Colon (tissue), 2 donors: Measurements from ENCODE around the gene BMP6.

Experiments used
- FAIRE-seq: peaks from 2 replicates; lab custom pipeline; 2012; peaks lifted over from hg19 to GRCh38; lab: Jason Lieb, UNC
- donor health status: control.
- donor health status: control.

The BMP6 gene

GRCh38 chr6:7720346-7720745, 5.6 kb upstream of the BMP6 start:
- FAIRE-seq = no peak

GRCh38 chr6:7721649-7722048, 4.2 kb upstream of the BMP6 start:
- FAIRE-seq = no peak

- no peak for FAIRE-seq
These were observed 2.9 kb upstream of the BMP6 start for GRCh38 chr6:7723041-7723447.

GRCh38 chr6:7723554-7723953, 2.3 kb upstream of the BMP6 start:
- FAIRE-seq = no peak

GRCh38 chr6:7725412-7725811, 487 bp upstream of the BMP6 start:
- FAIRE-seq = no peak

GRCh38 chr6:7726416-7727085, 652 bp downstream of the BMP6 start:
- no peak for FAIRE-seq

- no peak for FAIRE-seq
These were observed 1.4 kb downstream of the BMP6 start for GRCh38 chr6:7727086-7727945.

GRCh38 chr6:7727946-7728854, 2.3 kb downstream of the BMP6 start:
- no peak for FAIRE-seq

- FAIRE-seq = no peak
These were observed 3.1 kb downstream of the BMP6 start for GRCh38 chr6:7728855-7729590.

- no peak for FAIRE-seq
These were observed 4.3 kb downstream of the BMP6 start for GRCh38 chr6:7730001-7730783.

GRCh38 chr6:7730784-7731227, 4.9 kb downstream of the BMP6 start:
- FAIRE-seq = no peak

- FAIRE-seq = no peak
These were observed 5.4 kb downstream of the BMP6 start for GRCh38 chr6:7731294-7731693.

GRCh38 chr6:7732228-7732627, 6.3 kb downstream of the BMP6 start:
- FAIRE-seq = no peak

GRCh38 chr6:7734707-7735383, 8.9 kb downstream of the BMP6 start:
- no peak for FAIRE-seq

GRCh38 chr6:7737106-7737505, 11.2 kb downstream of the BMP6 start:
- no peak for FAIRE-seq

GRCh38 chr6:7737867-7738266, 12.0 kb downstream of the BMP6 start:
- FAIRE-seq = no peak

GRCh38 chr6:7742223-7742785, 16.4 kb downstream of the BMP6 start:
- no peak for FAIRE-seq

- FAIRE-seq = no peak
These were observed 20.0 kb downstream of the BMP6 start for GRCh38 chr6:7745942-7746341.

- no peak for FAIRE-seq
These were observed 21.1 kb downstream of the BMP6 start for GRCh38 chr6:7747016-7747415.

- no peak for FAIRE-seq
These were observed 21.5 kb downstream of the BMP6 start for GRCh38 chr6:7747433-7747832.
